HEK293 (cell line): ENCODE results near the gene HINT1.

Experiments used
- CTCF ChIA-PET: fragments of 350-600 bp; formaldehyde crosslinking; extraction: SDS; loops from one replicate; lab custom pipeline; 2021; ENCODE audit warnings: antibody characterized with exemption; lab: Yijun Ruan, JAX
- POLR2A ChIA-PET: fragments of 300-600 bp; formaldehyde crosslinking; extraction: SDS; loops from one replicate; lab custom pipeline; 2020; ENCODE audit warnings: antibody characterized with exemption, inconsistent platforms; lab: Yijun Ruan, JAX
- H3K27ac ChIP-seq: fragments of 200-500 bp; sonication (Bioruptor generic); 2 replicates; pipeline ENCODE4 v1.5.1; 2014; ENCODE audit warnings: low read depth, low read length, control low read depth, inconsistent platforms; ENCODE audit errors: extremely low read depth
- H3K36me3 ChIP-seq, 2 experiments: fragments of 200-500 bp in 1 of 2; sonication (Bioruptor generic) in 1 of 2; 1 replicate in 1 of 2; 2 replicates in 1 of 2; pipeline ENCODE4 v1.5.1; 2014 to 2017; ENCODE audit warnings: inconsistent platforms in 2 of 2, low read length in 2 of 2; ENCODE audit not compliant: control insufficient read depth in 2 of 2, insufficient read depth in 1 of 2
- H3K4me1 ChIP-seq: fragments of 200-500 bp; sonication (Bioruptor generic); 2 replicates; pipeline ENCODE4 v1.5.1; 2014; ENCODE audit warnings: mild to moderate bottlenecking, low read length, inconsistent platforms; ENCODE audit not compliant: control insufficient read depth, insufficient read depth
- H3K4me3 ChIP-seq: 2 replicates; pipeline ENCODE4 v1.5.1; 2011; ENCODE audit warnings: low read depth, mild to moderate bottlenecking, control low read depth, low read length, moderate library complexity
- H3K9me3 ChIP-seq: fragments of 200-500 bp; sonication (Bioruptor generic); 2 replicates; pipeline ENCODE4 v1.5.1; 2014; ENCODE audit warnings: low read depth, low read length, inconsistent platforms; ENCODE audit not compliant: control insufficient read depth, insufficient read depth
- SCRT2 ChIP-seq: fragments of 450-650 bp; formaldehyde crosslinking; IDR thresholded peaks from 2 replicates; pipeline ENCODE4 v1.5.1; 2016; ENCODE audit warnings: missing biosample characterization, missing genetic modification characterization
- SETDB1 ChIP-seq: IDR thresholded peaks from one replicate; pipeline ENCODE4 v1.6.1; 2017; ENCODE audit warnings: mild to moderate bottlenecking, low read length, moderate library complexity, mixed read lengths; ENCODE audit not compliant: insufficient read length
- TRIM28 ChIP-seq: IDR thresholded peaks from 2 replicates; pipeline ENCODE4 v1.6.1; 2011; ENCODE audit warnings: low read length, control low read depth, borderline replicate concordance
- ZNF155 ChIP-seq: fragments of 450-650 bp; formaldehyde crosslinking; IDR thresholded peaks from 2 replicates; pipeline ENCODE4 v1.5.1; 2016; ENCODE audit warnings: missing biosample characterization, missing genetic modification characterization
- ZNF202 ChIP-seq: fragments of 450-650 bp; formaldehyde crosslinking; IDR thresholded peaks from 2 replicates; pipeline ENCODE4 v1.5.1; 2016; ENCODE audit warnings: missing biosample characterization, missing genetic modification characterization, borderline replicate concordance
- ZNF211 ChIP-seq: fragments of 450-650 bp; formaldehyde crosslinking; IDR thresholded peaks from 2 replicates; pipeline ENCODE4 v1.5.1; 2016; ENCODE audit warnings: low read depth, missing biosample characterization, missing genetic modification characterization
- ZNF23 ChIP-seq: fragments of 450-650 bp; formaldehyde crosslinking; IDR thresholded peaks from 2 replicates; pipeline ENCODE4 v1.5.1; 2016; ENCODE audit warnings: missing biosample characterization, missing genetic modification characterization, borderline replicate concordance
- ZNF266 ChIP-seq: fragments of 450-650 bp; formaldehyde crosslinking; IDR thresholded peaks from 2 replicates; pipeline ENCODE4 v1.5.1; 2016; ENCODE audit warnings: missing biosample characterization, missing genetic modification characterization, low read depth
- ZNF529 ChIP-seq: fragments of 450-650 bp; formaldehyde crosslinking; IDR thresholded peaks from 2 replicates; pipeline ENCODE4 v1.5.1; 2017; ENCODE audit warnings: missing genetic modification characterization, missing biosample characterization; ENCODE audit not compliant: insufficient replicate concordance
- ZNF549 ChIP-seq: fragments of 450-650 bp; IDR thresholded peaks from 2 replicates; pipeline ENCODE4 v1.5.1; 2018; ENCODE audit warnings: missing biosample characterization, missing genetic modification characterization, mild to moderate bottlenecking, inconsistent platforms, moderate library complexity
- ZNF621 ChIP-seq: fragments of 450-650 bp; formaldehyde crosslinking; IDR thresholded peaks from 2 replicates; pipeline ENCODE4 v1.5.1; 2017; ENCODE audit warnings: missing biosample characterization, missing genetic modification characterization
- ZNF670 ChIP-seq: fragments of 450-650 bp; formaldehyde crosslinking; IDR thresholded peaks from 2 replicates; pipeline ENCODE4 v1.5.1; 2016; ENCODE audit warnings: missing biosample characterization, missing genetic modification characterization, low read depth
- ZNF776 ChIP-seq: fragments of 450-650 bp; formaldehyde crosslinking; IDR thresholded peaks from 2 replicates; pipeline ENCODE4 v1.5.0; 2017; ENCODE audit warnings: missing biosample characterization, missing genetic modification characterization, borderline replicate concordance
- ZNF837 ChIP-seq: fragments of 450-650 bp; formaldehyde crosslinking; IDR thresholded peaks from 2 replicates; pipeline ENCODE4 v1.5.1; 2016; ENCODE audit warnings: missing biosample characterization, missing genetic modification characterization
- ZSCAN16 ChIP-seq: fragments of 450-650 bp; formaldehyde crosslinking; IDR thresholded peaks from 2 replicates; pipeline ENCODE4 v1.5.1; 2016; ENCODE audit warnings: missing biosample characterization, missing genetic modification characterization
- TF ChIP-seq, protein P1 (sequence below): fragments of 450-650 bp; formaldehyde crosslinking; IDR thresholded peaks from 2 replicates; pipeline ENCODE4 v1.5.1; 2016; ENCODE audit warnings: missing biosample characterization, missing genetic modification characterization
- TF ChIP-seq, protein P2 (sequence below): fragments of 450-650 bp; formaldehyde crosslinking; IDR thresholded peaks from 2 replicates; pipeline ENCODE4 v1.5.1; 2016; ENCODE audit warnings: missing biosample characterization, missing genetic modification characterization
- TF ChIP-seq, protein P3 (sequence below): fragments of 450-650 bp; formaldehyde crosslinking; IDR thresholded peaks from 2 replicates; pipeline ENCODE4 v1.5.1; 2016; ENCODE audit warnings: missing biosample characterization, missing genetic modification characterization
- TF ChIP-seq, protein P4 (sequence below): fragments of 450-650 bp; formaldehyde crosslinking; conservative IDR thresholded peaks from 2 replicates; pipeline ENCODE4 v1.5.1; 2016; ENCODE audit warnings: low read depth, missing biosample characterization, missing genetic modification characterization
- TF ChIP-seq, protein P5 (sequence below): fragments of 450-650 bp; formaldehyde crosslinking; IDR thresholded peaks from 2 replicates; pipeline ENCODE4 v1.5.1; 2016; ENCODE audit warnings: missing biosample characterization, missing genetic modification characterization
- TF ChIP-seq, protein P6 (sequence below): fragments of 450-650 bp; IDR thresholded peaks from 2 replicates; pipeline ENCODE4 v1.5.1; 2018; ENCODE audit warnings: missing biosample characterization, mild to moderate bottlenecking, missing genetic modification characterization

Gene HINT1

DNA sequence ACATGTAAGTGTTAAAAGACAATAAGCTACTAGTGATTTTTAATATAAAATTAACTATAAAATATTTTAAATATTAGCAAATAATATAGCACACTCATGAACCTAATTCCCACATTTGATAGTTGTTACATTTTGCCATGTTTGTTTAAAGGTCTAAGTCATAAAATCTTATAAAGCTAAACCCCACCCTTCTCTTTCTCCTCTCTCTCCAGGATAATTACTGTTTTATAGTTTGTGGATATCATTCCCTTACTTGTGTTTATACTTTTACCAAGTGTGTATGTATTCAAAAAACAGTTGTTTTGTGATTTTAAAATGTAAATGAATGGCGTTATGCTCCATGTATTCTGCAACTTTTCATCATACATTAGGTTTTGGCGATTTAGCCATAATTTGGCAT, 39.9 kb upstream of the HINT1 start (continued):
- TF ChIP-seq ZNF155 (tag by site-specific recombination) (no peak), ZNF670 (tag by site-specific recombination) (no peak), ZNF266 (tag by site-specific recombination) (no peak), ZNF776 (tag by site-specific recombination) (no peak), SETDB1 (no peak), ZSCAN16 (tag by site-specific recombination) (no peak), ZNF211 (tag by site-specific recombination) (no peak), TRIM28 (no peak)
- TF ChIP-seq, protein P1, sequence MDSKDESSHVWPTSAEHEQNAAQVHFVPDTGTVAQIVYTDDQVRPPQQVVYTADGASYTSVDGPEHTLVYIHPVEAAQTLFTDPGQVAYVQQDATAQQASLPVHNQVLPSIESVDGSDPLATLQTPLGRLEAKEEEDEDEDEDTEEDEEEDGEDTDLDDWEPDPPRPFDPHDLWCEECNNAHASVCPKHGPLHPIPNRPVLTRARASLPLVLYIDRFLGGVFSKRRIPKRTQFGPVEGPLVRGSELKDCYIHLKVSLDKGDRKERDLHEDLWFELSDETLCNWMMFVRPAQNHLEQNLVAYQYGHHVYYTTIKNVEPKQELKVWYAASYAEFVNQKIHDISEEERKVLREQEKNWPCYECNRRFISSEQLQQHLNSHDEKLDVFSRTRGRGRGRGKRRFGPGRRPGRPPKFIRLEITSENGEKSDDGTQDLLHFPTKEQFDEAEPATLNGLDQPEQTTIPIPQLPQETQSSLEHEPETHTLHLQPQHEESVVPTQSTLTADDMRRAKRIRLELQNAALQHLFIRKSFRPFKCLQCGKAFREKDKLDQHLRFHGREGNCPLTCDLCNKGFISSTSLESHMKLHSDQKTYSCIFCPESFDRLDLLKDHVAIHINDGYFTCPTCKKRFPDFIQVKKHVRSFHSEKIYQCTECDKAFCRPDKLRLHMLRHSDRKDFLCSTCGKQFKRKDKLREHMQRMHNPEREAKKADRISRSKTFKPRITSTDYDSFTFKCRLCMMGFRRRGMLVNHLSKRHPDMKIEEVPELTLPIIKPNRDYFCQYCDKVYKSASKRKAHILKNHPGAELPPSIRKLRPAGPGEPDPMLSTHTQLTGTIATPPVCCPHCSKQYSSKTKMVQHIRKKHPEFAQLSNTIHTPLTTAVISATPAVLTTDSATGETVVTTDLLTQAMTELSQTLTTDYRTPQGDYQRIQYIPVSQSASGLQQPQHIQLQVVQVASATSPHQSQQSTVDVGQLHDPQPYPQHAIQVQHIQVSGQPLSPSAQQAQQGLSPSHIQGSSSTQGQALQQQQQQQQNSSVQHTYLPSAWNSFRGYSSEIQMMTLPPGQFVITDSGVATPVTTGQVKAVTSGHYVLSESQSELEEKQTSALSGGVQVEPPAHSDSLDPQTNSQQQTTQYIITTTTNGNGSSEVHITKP (tag by site-specific recombination): no peak

GRCh38 chr5:131200560-131200959, 35.5 kb upstream of the HINT1 start:
- Histone ChIP-seq H3K27ac (no peak overlapping the region), H3K4me3 (no peak overlapping the region), H3K36me3 (peaks cover 0 to 3% of the 10 kb centered on the region in 2 experiments; a peak in 1 of 3 replicates), H3K9me3 (no peaks in the 10 kb centered on the region), H3K4me1 (no peaks in the 10 kb centered on the region)
- ChIA-PET POLR2A (no interaction called here), CTCF (no interaction called here)
- TF ChIP-seq ZNF621 (tag by site-specific recombination) (no peak), ZNF202 (tag by site-specific recombination) (no peak), SCRT2 (tag by site-specific recombination) (no peak), ZNF549 (tag by site-specific recombination) (no peak), ZNF529 (tag by site-specific recombination) (no peak), SETDB1 (no peak), ZNF837 (no peak), ZNF23 (tag by site-specific recombination) (no peak)
- TF ChIP-seq, protein P2, sequence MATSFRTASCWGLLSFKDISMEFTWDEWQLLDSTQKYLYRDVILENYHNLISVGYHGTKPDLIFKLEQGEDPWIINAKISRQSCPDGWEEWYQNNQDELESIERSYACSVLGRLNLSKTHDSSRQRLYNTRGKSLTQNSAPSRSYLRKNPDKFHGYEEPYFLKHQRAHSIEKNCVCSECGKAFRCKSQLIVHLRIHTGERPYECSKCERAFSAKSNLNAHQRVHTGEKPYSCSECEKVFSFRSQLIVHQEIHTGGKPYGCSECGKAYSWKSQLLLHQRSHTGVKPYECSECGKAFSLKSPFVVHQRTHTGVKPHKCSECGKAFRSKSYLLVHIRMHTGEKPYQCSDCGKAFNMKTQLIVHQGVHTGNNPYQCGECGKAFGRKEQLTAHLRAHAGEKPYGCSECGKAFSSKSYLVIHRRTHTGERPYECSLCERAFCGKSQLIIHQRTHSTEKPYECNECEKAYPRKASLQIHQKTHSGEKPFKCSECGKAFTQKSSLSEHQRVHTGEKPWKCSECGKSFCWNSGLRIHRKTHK (tag by site-specific recombination): no peak
- TF ChIP-seq, protein P3, sequence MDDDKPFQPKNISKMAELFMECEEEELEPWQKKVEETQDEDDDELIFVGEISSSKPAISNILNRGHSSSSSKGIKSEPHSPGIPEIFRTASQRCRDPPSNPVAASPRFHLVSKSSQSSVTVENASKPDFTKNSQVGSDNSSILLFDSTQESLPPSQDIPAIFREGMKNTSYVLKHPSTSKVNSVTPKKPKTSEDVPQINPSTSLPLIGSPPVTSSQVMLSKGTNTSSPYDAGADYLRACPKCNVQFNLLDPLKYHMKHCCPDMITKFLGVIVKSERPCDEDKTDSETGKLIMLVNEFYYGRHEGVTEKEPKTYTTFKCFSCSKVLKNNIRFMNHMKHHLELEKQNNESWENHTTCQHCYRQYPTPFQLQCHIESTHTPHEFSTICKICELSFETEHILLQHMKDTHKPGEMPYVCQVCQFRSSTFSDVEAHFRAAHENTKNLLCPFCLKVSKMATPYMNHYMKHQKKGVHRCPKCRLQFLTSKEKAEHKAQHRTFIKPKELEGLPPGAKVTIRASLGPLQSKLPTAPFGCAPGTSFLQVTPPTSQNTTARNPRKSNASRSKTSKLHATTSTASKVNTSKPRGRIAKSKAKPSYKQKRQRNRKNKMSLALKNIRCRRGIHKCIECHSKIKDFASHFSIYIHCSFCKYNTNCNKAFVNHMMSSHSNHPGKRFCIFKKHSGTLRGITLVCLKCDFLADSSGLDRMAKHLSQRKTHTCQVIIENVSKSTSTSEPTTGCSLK (tag by site-specific recombination): no peak
- TF ChIP-seq, protein P4, sequence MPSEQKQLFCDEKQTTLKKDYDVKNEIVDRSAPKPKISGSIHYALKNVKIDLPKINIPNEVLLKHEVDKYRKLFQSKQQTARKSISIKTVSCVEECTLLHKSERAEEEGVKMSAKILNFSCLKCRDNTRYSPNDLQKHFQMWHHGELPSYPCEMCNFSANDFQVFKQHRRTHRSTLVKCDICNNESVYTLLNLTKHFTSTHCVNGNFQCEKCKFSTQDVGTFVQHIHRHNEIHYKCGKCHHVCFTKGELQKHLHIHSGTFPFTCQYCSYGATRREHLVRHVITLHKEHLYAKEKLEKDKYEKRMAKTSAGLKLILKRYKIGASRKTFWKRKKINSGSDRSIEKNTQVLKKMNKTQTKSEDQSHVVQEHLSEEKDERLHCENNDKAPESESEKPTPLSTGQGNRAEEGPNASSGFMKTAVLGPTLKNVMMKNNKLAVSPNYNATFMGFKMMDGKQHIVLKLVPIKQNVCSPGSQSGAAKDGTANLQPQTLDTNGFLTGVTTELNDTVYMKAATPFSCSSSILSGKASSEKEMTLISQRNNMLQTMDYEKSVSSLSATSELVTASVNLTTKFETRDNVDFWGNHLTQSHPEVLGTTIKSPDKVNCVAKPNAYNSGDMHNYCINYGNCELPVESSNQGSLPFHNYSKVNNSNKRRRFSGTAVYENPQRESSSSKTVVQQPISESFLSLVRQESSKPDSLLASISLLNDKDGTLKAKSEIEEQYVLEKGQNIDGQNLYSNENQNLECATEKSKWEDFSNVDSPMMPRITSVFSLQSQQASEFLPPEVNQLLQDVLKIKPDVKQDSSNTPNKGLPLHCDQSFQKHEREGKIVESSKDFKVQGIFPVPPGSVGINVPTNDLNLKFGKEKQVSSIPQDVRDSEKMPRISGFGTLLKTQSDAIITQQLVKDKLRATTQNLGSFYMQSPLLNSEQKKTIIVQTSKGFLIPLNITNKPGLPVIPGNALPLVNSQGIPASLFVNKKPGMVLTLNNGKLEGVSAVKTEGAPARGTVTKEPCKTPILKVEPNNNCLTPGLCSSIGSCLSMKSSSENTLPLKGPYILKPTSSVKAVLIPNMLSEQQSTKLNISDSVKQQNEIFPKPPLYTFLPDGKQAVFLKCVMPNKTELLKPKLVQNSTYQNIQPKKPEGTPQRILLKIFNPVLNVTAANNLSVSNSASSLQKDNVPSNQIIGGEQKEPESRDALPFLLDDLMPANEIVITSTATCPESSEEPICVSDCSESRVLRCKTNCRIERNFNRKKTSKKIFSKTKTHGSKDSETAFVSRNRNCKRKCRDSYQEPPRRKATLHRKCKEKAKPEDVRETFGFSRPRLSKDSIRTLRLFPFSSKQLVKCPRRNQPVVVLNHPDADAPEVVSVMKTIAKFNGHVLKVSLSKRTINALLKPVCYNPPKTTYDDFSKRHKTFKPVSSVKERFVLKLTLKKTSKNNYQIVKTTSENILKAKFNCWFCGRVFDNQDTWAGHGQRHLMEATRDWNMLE: no peak
- TF ChIP-seq, protein P5, sequence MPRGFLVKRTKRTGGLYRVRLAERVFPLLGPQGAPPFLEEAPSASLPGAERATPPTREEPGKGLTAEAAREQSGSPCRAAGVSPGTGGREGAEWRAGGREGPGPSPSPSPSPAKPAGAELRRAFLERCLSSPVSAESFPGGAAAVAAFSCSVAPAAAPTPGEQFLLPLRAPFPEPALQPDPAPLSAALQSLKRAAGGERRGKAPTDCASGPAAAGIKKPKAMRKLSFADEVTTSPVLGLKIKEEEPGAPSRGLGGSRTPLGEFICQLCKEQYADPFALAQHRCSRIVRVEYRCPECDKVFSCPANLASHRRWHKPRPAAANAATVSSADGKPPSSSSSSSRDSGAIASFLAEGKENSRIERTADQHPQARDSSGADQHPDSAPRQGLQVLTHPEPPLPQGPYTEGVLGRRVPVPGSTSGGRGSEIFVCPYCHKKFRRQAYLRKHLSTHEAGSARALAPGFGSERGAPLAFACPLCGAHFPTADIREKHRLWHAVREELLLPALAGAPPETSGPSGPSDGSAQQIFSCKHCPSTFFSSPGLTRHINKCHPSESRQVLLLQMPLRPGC (tag by site-specific recombination): no peak
- TF ChIP-seq, protein P6, sequence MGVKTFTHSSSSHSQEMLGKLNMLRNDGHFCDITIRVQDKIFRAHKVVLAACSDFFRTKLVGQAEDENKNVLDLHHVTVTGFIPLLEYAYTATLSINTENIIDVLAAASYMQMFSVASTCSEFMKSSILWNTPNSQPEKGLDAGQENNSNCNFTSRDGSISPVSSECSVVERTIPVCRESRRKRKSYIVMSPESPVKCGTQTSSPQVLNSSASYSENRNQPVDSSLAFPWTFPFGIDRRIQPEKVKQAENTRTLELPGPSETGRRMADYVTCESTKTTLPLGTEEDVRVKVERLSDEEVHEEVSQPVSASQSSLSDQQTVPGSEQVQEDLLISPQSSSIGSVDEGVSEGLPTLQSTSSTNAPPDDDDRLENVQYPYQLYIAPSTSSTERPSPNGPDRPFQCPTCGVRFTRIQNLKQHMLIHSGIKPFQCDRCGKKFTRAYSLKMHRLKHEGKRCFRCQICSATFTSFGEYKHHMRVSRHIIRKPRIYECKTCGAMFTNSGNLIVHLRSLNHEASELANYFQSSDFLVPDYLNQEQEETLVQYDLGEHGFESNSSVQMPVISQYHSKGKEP (tag by site-specific recombination): no peak
